ENCODE data around the gene PSRC1. TPM values are rescaled to one million over a fixed set of nuclear protein-coding genes. Genes with fewer than 3 reads are reported as not detected.

The PSRC1 gene
- total RNA-seq, 1 experiment from 2014 or later: 68.4 TPM

DNA sequence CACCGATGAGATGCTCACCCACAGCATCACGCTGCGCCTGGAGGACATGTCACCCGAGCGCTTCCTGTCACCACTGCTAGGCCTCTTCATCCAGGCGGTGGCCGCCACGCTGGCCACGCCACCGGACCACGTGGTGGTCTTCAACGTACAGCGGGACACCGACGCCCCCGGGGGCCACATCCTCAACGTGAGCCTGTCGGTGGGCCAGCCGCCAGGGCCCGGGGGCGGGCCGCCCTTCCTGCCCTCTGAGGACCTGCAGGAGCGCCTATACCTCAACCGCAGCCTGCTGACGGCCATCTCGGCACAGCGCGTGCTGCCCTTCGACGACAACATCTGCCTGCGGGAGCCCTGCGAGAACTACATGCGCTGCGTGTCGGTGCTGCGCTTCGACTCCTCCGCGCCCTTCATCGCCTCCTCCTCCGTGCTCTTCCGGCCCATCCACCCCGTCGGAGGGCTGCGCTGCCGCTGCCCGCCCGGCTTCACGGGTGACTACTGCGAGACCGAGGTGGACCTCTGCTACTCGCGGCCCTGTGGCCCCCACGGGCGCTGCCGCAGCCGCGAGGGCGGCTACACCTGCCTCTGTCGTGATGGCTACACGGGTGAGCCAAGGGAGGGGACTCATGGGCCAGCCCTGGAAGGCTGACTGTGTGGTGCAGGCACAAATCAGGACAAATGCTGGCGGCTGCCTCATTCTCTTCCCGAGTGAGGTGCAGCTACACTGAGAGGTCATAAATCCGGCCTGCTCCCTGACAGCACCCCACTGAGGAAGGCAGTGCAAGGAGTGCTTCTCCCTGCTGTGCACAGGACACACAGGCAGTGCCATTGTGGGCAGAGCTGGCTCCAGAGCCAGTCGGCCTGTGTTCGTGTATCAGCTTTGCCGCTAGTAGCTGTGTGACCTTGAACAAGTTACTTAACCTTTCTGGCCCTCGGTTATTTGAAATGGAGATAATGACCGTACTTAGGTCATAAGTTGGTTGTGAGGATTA, 24.2 kb downstream of the PSRC1 start:
- Mint-ChIP-seq H3K4me3 (no peak overlapping the region), H3K27ac (no peak overlapping the region; the same call in 1 of the 2 replicates), H3K4me1 (peaks cover 43% of the 10 kb centered on the region), H3K27me3 (ENCODE audit: low read depth) (no peaks in the 10 kb centered on the region), H3K36me3 (no peaks in the 10 kb centered on the region), H3K9me3 (no peaks in the 10 kb centered on the region)
- ATAC-seq: no peak
- TF ChIP-seq ZNF423 (CRISPR knock-in tag; IDR thresholded peaks at IDR 0.05) (no peak), TP53 (CRISPR knock-in tag; IDR thresholded peaks at IDR 0.05) (no peak), ATF3 (CRISPR knock-in tag; conservative IDR thresholded peaks at IDR 0.05) (no peak), SP1 (CRISPR knock-in tag; conservative IDR thresholded peaks at IDR 0.05) (no peak), CBFB (CRISPR knock-in tag; IDR thresholded peaks at IDR 0.05; ENCODE audit: low read depth) (no peak), E2F4 (CRISPR knock-in tag; IDR thresholded peaks at IDR 0.05; ENCODE audit: borderline replicate concordance, low read depth) (no peak), ATF1 (CRISPR knock-in tag; IDR thresholded peaks at IDR 0.05) (no peak), TEAD4 (CRISPR knock-in tag; IDR thresholded peaks at IDR 0.05) (no peak)
- TF ChIP-seq, protein P1, sequence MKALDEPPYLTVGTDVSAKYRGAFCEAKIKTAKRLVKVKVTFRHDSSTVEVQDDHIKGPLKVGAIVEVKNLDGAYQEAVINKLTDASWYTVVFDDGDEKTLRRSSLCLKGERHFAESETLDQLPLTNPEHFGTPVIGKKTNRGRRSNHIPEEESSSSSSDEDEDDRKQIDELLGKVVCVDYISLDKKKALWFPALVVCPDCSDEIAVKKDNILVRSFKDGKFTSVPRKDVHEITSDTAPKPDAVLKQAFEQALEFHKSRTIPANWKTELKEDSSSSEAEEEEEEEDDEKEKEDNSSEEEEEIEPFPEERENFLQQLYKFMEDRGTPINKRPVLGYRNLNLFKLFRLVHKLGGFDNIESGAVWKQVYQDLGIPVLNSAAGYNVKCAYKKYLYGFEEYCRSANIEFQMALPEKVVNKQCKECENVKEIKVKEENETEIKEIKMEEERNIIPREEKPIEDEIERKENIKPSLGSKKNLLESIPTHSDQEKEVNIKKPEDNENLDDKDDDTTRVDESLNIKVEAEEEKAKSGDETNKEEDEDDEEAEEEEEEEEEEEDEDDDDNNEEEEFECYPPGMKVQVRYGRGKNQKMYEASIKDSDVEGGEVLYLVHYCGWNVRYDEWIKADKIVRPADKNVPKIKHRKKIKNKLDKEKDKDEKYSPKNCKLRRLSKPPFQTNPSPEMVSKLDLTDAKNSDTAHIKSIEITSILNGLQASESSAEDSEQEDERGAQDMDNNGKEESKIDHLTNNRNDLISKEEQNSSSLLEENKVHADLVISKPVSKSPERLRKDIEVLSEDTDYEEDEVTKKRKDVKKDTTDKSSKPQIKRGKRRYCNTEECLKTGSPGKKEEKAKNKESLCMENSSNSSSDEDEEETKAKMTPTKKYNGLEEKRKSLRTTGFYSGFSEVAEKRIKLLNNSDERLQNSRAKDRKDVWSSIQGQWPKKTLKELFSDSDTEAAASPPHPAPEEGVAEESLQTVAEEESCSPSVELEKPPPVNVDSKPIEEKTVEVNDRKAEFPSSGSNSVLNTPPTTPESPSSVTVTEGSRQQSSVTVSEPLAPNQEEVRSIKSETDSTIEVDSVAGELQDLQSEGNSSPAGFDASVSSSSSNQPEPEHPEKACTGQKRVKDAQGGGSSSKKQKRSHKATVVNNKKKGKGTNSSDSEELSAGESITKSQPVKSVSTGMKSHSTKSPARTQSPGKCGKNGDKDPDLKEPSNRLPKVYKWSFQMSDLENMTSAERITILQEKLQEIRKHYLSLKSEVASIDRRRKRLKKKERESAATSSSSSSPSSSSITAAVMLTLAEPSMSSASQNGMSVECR (CRISPR knock-in tag; IDR thresholded peaks at IDR 0.05; ENCODE audit: borderline replicate concordance): no peak
- TF ChIP-seq, protein P2, sequence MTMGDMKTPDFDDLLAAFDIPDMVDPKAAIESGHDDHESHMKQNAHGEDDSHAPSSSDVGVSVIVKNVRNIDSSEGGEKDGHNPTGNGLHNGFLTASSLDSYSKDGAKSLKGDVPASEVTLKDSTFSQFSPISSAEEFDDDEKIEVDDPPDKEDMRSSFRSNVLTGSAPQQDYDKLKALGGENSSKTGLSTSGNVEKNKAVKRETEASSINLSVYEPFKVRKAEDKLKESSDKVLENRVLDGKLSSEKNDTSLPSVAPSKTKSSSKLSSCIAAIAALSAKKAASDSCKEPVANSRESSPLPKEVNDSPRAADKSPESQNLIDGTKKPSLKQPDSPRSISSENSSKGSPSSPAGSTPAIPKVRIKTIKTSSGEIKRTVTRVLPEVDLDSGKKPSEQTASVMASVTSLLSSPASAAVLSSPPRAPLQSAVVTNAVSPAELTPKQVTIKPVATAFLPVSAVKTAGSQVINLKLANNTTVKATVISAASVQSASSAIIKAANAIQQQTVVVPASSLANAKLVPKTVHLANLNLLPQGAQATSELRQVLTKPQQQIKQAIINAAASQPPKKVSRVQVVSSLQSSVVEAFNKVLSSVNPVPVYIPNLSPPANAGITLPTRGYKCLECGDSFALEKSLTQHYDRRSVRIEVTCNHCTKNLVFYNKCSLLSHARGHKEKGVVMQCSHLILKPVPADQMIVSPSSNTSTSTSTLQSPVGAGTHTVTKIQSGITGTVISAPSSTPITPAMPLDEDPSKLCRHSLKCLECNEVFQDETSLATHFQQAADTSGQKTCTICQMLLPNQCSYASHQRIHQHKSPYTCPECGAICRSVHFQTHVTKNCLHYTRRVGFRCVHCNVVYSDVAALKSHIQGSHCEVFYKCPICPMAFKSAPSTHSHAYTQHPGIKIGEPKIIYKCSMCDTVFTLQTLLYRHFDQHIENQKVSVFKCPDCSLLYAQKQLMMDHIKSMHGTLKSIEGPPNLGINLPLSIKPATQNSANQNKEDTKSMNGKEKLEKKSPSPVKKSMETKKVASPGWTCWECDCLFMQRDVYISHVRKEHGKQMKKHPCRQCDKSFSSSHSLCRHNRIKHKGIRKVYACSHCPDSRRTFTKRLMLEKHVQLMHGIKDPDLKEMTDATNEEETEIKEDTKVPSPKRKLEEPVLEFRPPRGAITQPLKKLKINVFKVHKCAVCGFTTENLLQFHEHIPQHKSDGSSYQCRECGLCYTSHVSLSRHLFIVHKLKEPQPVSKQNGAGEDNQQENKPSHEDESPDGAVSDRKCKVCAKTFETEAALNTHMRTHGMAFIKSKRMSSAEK (CRISPR knock-in tag; IDR thresholded peaks at IDR 0.05; ENCODE audit: borderline replicate concordance): no peak
- TF ChIP-seq, protein P3, sequence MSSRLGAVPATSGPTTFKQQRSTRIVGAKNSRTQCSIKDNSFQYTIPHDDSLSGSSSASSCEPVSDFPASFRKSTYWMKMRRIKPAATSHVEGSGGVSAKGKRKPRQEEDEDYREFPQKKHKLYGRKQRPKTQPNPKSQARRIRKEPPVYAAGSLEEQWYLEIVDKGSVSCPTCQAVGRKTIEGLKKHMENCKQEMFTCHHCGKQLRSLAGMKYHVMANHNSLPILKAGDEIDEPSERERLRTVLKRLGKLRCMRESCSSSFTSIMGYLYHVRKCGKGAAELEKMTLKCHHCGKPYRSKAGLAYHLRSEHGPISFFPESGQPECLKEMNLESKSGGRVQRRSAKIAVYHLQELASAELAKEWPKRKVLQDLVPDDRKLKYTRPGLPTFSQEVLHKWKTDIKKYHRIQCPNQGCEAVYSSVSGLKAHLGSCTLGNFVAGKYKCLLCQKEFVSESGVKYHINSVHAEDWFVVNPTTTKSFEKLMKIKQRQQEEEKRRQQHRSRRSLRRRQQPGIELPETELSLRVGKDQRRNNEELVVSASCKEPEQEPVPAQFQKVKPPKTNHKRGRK (CRISPR knock-in tag; IDR thresholded peaks at IDR 0.05; ENCODE audit: borderline replicate concordance): no peak
- ChIA-PET CTCF (interaction anchor here (1.0 to 2.0 kb wide), 7 partner anchors 8 to 274 kb away, joined by 3 to 9 read pairs (median 4); partner anchors contain the start of gene SORT1), POLR2A (interaction anchor here (0.9 kb wide), 1 partner anchor 19 kb away, joined by 3 read pairs; no protein-coding TSS in a partner anchor)
- no peak for DNase-seq (ENCODE audit: low spot score)
